Cardiac muscle cell (in vitro differentiated cells and primary cell): ENCODE measurements around the gene SLC13A3. TPM values are rescaled to one million over a fixed set of nuclear protein-coding genes. Genes with fewer than 3 reads are reported as not detected.
A peak's percentile ranks its signal among the peaks of the same experiment; 100 is the strongest.

Experiments
- DNase-seq, 2 donors: peaks; one replicate each; pipeline versions ENCODE4 v3.0.0 to v3.0.0-alpha.2; 2010 to 2017; ENCODE audit warnings: low read depth in 1 of 2, low spot score in 1 of 2
- H3K27ac ChIP-seq: fragments of 200-600 bp; sonication (generic); 2 replicates; pipeline ENCODE4 v1.5.1; 2016
- H3K27me3 ChIP-seq: fragments of 200-600 bp; sonication (generic); 2 replicates; pipeline ENCODE4 v1.6.0; 2016; ENCODE audit warnings: control low read depth
- H3K36me3 ChIP-seq: fragments of 200-600 bp; sonication (generic); 2 replicates; pipeline ENCODE4 v1.5.1; 2016; ENCODE audit warnings: control low read depth
- H3K4me1 ChIP-seq: fragments of 200-600 bp; sonication (generic); 2 replicates; pipeline ENCODE4 v1.8.1; 2017; ENCODE audit warnings: low read depth, mild to moderate bottlenecking, mixed run types
- H3K4me3 ChIP-seq: fragments of 200-600 bp; sonication (generic); 2 replicates; pipeline ENCODE4 v1.5.1; 2016; ENCODE audit warnings: mild to moderate bottlenecking
- H3K9me3 ChIP-seq: fragments of 200-600 bp; sonication (generic); 2 replicates; pipeline ENCODE4 v1.5.1; 2017; ENCODE audit warnings: low read depth, mild to moderate bottlenecking, control low read depth
- polyA plus RNA-seq: library from polyadenylated mRNA; unstranded; fragments of >200 nt; fragmentation: Nextera tagmentation; extraction: Ambion mirVana; gene quantifications from 2 replicates; pipeline ENCODE4 v1.2.1, GENCODE V29; 2016
- total RNA-seq: library from RNA; depleted of rRNA; stranded (reverse); fragments of >200 nt; gene quantifications from 2 replicates; pipeline ENCODE4 v1.2.3, GENCODE V29; 2016
- TF ChIP-seq, protein P1 (sequence below): IDR thresholded peaks from 2 replicates; pipeline ENCODE4 v1.5.1; 2012; ENCODE audit warnings: low read depth, mild to moderate bottlenecking, low read length

Gene SLC13A3
- total and polyA plus RNA-seq, 2 experiments from 2014 or later, result 2.1 to 3.9 TPM

DNA sequence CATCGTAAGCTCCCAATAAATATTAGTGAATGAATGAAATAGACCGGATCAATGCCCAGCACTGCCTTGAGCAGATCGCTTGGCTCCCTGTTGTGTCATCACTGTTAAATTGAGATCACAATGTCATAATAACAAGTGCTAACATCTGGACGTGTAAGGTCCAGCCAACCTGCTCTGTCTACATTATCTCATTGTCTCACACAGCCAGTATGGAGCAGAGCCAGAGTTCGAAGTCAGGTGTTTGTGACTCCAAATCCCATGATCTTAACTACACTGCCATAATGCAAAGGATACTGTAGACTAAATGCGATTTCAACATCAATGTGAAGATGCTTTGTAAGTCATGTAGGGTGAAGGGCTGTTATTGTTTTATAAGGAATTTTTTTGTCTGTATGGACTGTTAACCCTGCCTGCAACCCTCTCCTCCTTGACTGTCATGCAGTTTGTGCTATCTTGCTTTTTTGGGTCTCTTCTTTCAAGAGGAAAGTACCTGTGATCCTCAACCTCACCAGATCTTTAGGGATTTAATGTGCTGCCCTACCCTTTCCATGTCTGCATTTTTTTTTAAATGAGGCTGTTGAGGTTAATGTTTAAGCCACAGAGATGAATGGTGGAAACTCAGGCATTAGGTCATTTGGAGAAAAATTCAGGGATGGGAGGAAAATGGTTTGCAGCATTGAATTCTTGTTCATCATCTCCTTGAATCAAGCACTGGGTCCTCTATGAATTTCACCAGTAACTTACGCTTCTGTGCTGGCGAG, 51.9 kb downstream of the SLC13A3 start:
- no peaks in the 10 kb centered on the region for H3K36me3 ChIP-seq
- DNase-seq, result no peak
- no peak overlapping the region for H3K27ac ChIP-seq
- TF ChIP-seq, protein P1, sequence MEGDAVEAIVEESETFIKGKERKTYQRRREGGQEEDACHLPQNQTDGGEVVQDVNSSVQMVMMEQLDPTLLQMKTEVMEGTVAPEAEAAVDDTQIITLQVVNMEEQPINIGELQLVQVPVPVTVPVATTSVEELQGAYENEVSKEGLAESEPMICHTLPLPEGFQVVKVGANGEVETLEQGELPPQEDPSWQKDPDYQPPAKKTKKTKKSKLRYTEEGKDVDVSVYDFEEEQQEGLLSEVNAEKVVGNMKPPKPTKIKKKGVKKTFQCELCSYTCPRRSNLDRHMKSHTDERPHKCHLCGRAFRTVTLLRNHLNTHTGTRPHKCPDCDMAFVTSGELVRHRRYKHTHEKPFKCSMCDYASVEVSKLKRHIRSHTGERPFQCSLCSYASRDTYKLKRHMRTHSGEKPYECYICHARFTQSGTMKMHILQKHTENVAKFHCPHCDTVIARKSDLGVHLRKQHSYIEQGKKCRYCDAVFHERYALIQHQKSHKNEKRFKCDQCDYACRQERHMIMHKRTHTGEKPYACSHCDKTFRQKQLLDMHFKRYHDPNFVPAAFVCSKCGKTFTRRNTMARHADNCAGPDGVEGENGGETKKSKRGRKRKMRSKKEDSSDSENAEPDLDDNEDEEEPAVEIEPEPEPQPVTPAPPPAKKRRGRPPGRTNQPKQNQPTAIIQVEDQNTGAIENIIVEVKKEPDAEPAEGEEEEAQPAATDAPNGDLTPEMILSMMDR, result no peak
- H3K9me3 ChIP-seq, result no peaks in the 10 kb centered on the region
- no peak overlapping the region for H3K4me3 ChIP-seq
- H3K4me1 ChIP-seq, result no peaks in the 10 kb centered on the region
- H3K27me3 ChIP-seq, result no peaks in the 10 kb centered on the region

- TF ChIP-seq, protein P1, result no peak
- no peak overlapping the region for H3K27ac ChIP-seq
Observed at GRCh38 chr20:46595933-46596332, 55.3 kb downstream of the SLC13A3 start.

GRCh38 chr20:46594725-46595124, 56.5 kb downstream of the SLC13A3 start:
- Histone ChIP-seq H3K4me1 (no peaks in the 10 kb centered on the region), H3K36me3 (no peaks in the 10 kb centered on the region), H3K27me3 (no peaks in the 10 kb centered on the region), H3K9me3 (no peaks in the 10 kb centered on the region), H3K27ac (no peak overlapping the region), H3K4me3 (no peak overlapping the region)
- DNase-seq, result no peak
- TF ChIP-seq, protein P1, result no peak

More at GRCh38 chr20:46595933-46596332, 55.3 kb downstream of the SLC13A3 start:
- Histone ChIP-seq H3K36me3 (no peaks in the 10 kb centered on the region), H3K27me3 (no peaks in the 10 kb centered on the region), H3K4me3 (no peak overlapping the region), H3K9me3 (no peaks in the 10 kb centered on the region), H3K4me1 (no peaks in the 10 kb centered on the region)
- no peak for DNase-seq

DNA sequence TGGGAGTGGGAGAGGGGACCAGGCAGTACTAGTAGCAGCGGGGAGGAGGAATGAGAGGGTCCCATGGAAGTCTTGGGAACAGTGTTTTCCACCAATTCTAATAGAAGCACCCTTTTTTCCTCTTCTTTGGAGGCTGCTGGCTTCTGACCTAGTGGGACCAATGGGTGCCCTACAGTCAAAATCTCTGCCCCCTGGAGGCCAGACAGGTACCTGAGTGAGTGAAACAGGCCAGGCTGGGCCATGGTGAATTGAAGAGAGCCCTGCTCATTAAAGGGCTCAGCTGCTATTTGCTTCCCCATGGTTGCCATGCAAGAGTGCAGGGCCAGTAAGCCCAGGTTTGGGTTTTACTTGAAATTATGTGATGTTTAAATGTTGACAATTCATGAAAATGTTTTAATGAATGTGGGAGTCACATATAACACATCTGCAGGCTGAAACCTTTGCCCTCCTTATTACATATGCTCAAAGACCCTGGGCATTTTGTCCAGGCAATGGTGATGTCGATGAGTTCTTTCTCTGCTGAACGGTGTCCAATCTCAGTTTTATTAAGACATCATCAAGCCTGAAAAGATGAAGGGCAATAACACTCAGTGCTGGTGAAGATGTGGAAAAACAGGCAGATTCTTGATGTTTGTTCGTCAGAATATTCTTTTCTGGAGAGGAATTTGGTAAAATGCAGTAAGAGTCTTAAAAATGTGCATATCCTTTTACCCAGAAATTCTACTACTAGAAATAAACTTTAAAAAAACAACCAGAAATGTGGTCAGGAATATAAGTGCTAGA, 58.5 kb downstream of the SLC13A3 start:
- no peak for DNase-seq
- no peaks in the 10 kb centered on the region for H3K36me3 ChIP-seq
- TF ChIP-seq, protein P1, result peak; percentile 6

GRCh38 chr20:46590443-46590842, 60.8 kb downstream of the SLC13A3 start:
- TF ChIP-seq, protein P1, result no peak
- H3K36me3 ChIP-seq, result no peaks in the 10 kb centered on the region
- H3K27me3 ChIP-seq, result no peaks in the 10 kb centered on the region

More for the DNA sequence above, 58.5 kb downstream of the SLC13A3 start:
- Histone ChIP-seq H3K4me1 (no peaks in the 10 kb centered on the region), H3K4me3 (no peak overlapping the region), H3K9me3 (no peaks in the 10 kb centered on the region), H3K27me3 (no peaks in the 10 kb centered on the region), H3K27ac (no peak overlapping the region)

More at GRCh38 chr20:46590443-46590842, 60.8 kb downstream of the SLC13A3 start:
- no peak overlapping the region for H3K4me3 ChIP-seq
- no peaks in the 10 kb centered on the region for H3K9me3 ChIP-seq
- no peaks in the 10 kb centered on the region for H3K4me1 ChIP-seq
- no peak overlapping the region for H3K27ac ChIP-seq
- DNase-seq, result no peak
